ENCODE results near the gene TANC2.

DNA sequence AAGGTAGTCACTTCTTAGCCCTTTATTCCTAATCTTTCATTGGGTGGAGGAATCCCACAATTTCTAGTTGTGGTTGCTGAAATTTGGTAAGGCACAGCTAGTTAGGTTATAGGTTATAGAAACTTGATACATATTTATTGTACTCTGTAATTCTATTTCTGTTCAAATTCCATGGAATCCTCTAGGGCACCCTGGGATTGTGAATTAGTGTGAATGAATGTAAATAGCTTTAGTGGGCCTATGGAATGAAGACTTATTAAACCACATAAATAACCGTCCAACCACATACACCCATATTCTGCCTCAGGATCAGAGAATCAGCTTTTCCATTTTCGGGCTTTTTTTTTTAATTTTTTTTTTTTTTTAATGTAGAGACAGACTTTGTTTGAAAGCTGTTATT, 9.2 kb downstream of the TANC2 start:
- no peak for TF ChIP-seq POLR2A (IDR thresholded peaks at IDR 0.05)
- TF ChIP-seq, protein P1, sequence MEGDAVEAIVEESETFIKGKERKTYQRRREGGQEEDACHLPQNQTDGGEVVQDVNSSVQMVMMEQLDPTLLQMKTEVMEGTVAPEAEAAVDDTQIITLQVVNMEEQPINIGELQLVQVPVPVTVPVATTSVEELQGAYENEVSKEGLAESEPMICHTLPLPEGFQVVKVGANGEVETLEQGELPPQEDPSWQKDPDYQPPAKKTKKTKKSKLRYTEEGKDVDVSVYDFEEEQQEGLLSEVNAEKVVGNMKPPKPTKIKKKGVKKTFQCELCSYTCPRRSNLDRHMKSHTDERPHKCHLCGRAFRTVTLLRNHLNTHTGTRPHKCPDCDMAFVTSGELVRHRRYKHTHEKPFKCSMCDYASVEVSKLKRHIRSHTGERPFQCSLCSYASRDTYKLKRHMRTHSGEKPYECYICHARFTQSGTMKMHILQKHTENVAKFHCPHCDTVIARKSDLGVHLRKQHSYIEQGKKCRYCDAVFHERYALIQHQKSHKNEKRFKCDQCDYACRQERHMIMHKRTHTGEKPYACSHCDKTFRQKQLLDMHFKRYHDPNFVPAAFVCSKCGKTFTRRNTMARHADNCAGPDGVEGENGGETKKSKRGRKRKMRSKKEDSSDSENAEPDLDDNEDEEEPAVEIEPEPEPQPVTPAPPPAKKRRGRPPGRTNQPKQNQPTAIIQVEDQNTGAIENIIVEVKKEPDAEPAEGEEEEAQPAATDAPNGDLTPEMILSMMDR (IDR thresholded peaks at IDR 0.05) = no peak
- TF ChIP-seq EP300 (IDR thresholded peaks at IDR 0.05) = no peak
- TF ChIP-seq POLR2AphosphoS5 (IDR thresholded peaks at IDR 0.05) = no peak
